Loucy (cell line): ENCODE data around the gene CACNA1H.
"Not testable (repeated sequence)": the region's sequence is repeated elsewhere in the genome, so short reads cannot be mapped to it uniquely, and the experiment has no call there.

Source experiments
- H2AFZ ChIP-seq: fragments of 200-600 bp; sonication (generic); 2 replicates; pipeline ENCODE4 v1.6.0; 2016; ENCODE audit warnings: antibody characterized with exemption, mild to moderate bottlenecking, low read length, moderate library complexity
- H3F3A ChIP-seq: fragments of 200-600 bp; 2 replicates; pipeline ENCODE4 v1.6.0; 2016; ENCODE audit warnings: antibody characterized with exemption, low read depth, mild to moderate bottlenecking
- H3K27me3 ChIP-seq: fragments of 200-600 bp; sonication (generic); 2 replicates; pipeline ENCODE4 v1.6.1; 2014; ENCODE audit warnings: low read length, mild to moderate bottlenecking; ENCODE audit not compliant: insufficient read depth, poor library complexity, severe bottlenecking
- H3K36me3 ChIP-seq: fragments of 200-600 bp; sonication (generic); 2 replicates; pipeline ENCODE4 v1.6.1; 2016; ENCODE audit warnings: low read length; ENCODE audit not compliant: insufficient read depth
- H3K4me1 ChIP-seq: fragments of 200-600 bp; sonication (generic); 2 replicates; pipeline ENCODE4 v1.5.1; 2014; ENCODE audit warnings: low read length, mild to moderate bottlenecking; ENCODE audit not compliant: insufficient read depth, poor library complexity, severe bottlenecking
- H3K4me2 ChIP-seq: fragments of 200-600 bp; sonication (generic); 2 replicates; pipeline ENCODE4 v1.6.0; 2014; ENCODE audit warnings: antibody characterized with exemption, low read length, low read depth, mild to moderate bottlenecking; ENCODE audit not compliant: poor library complexity, severe bottlenecking
- H3K4me3 ChIP-seq: fragments of 200-600 bp; sonication (generic); 2 replicates; pipeline ENCODE4 v1.5.1; 2014; ENCODE audit warnings: low read length, mild to moderate bottlenecking, mixed read lengths; ENCODE audit not compliant: poor library complexity, severe bottlenecking
- H3K79me2 ChIP-seq: fragments of 200-600 bp; sonication (generic); 2 replicates; pipeline ENCODE4 v1.6.1; 2014; ENCODE audit warnings: low read length; ENCODE audit not compliant: insufficient read depth
- H3K9ac ChIP-seq: fragments of 200-600 bp; sonication (generic); 2 replicates; pipeline ENCODE4 v1.6.0; 2014; ENCODE audit warnings: mild to moderate bottlenecking, low read depth, low read length, moderate library complexity; ENCODE audit not compliant: poor library complexity, severe bottlenecking
- H3K9me2 ChIP-seq: fragments of 200-600 bp; sonication (generic); replicated peaks from 2 replicates; pipeline ENCODE4 v1.6.1; 2016; ENCODE audit warnings: low read depth, low read length, mixed read lengths
- H3K9me3 ChIP-seq: fragments of 200-600 bp; sonication (generic); 2 replicates; pipeline ENCODE4 v1.6.1; 2014; ENCODE audit warnings: mild to moderate bottlenecking, antibody characterized with exemption, low read length, low read depth; ENCODE audit not compliant: insufficient read depth
- H4K20me1 ChIP-seq: fragments of 200-600 bp; sonication (generic); 2 replicates; pipeline ENCODE4 v1.6.0; 2014; ENCODE audit warnings: antibody characterized with exemption, low read length, mild to moderate bottlenecking; ENCODE audit not compliant: insufficient read depth, poor library complexity, severe bottlenecking
- CTCF ChIP-seq: fragments of 200-600 bp; sonication (generic); conservative IDR thresholded peaks from 2 replicates; pipeline ENCODE4 v1.5.1; 2014; ENCODE audit warnings: mild to moderate bottlenecking, antibody characterized with exemption, low read length
- EZH2phosphoT487 ChIP-seq: fragments of 200-600 bp; IDR thresholded peaks from 2 replicates; pipeline ENCODE4 v1.6.1; 2018; ENCODE audit warnings: antibody characterized with exemption, mild to moderate bottlenecking, moderate library complexity, borderline replicate concordance

CACNA1H gene

GRCh38 chr16:1188432-1189189 lies 35.7 kb downstream of the CACNA1H start:
- Histone ChIP-seq H3K4me1 (no peaks in the 10 kb centered on the region), H3K27me3 (no peaks in the 10 kb centered on the region), H2AFZ (no peak overlapping the region), H4K20me1 (no peaks in the 10 kb centered on the region), H3K79me2 (no peaks in the 10 kb centered on the region), H3K9ac (no peak overlapping the region), H3K4me2 (no peak overlapping the region), H3K4me3 (no peak overlapping the region), H3K36me3 (no peaks in the 10 kb centered on the region), H3F3A (no peaks in the 10 kb centered on the region), H3K9me3 (no peaks in the 10 kb centered on the region; the same call in 1 of the 2 replicates), H3K9me2 (no peaks in the 10 kb centered on the region)
- TF ChIP-seq CTCF: no peak
- TF ChIP-seq EZH2phosphoT487: no peak

GRCh38 chr16:1189455-1189854 lies 36.5 kb downstream of the CACNA1H start:
- no peaks in the 10 kb centered on the region for H3K9me2 ChIP-seq
- no peak overlapping the region for H3K9ac ChIP-seq
- H3F3A ChIP-seq: no peaks in the 10 kb centered on the region
- H3K79me2 ChIP-seq: no peaks in the 10 kb centered on the region
- H3K4me3 ChIP-seq: no peak overlapping the region
- no peak overlapping the region for H3K4me2 ChIP-seq
- H2AFZ ChIP-seq: no peak overlapping the region
- no peak for TF ChIP-seq CTCF
- TF ChIP-seq EZH2phosphoT487: no peak
- H3K27me3 ChIP-seq: no peaks in the 10 kb centered on the region
- no peaks in the 10 kb centered on the region for H3K4me1 ChIP-seq
- H3K36me3 ChIP-seq: no peaks in the 10 kb centered on the region
- no peaks in the 10 kb centered on the region for H3K9me3 ChIP-seq
- no peaks in the 10 kb centered on the region for H4K20me1 ChIP-seq

- H4K20me1 ChIP-seq, H3K9ac ChIP-seq, H3K4me1 ChIP-seq, H3K4me3 ChIP-seq, H3K9me2 ChIP-seq, H3K9me3 ChIP-seq, H3K4me2 ChIP-seq, H2AFZ ChIP-seq, H3F3A ChIP-seq, H3K79me2 ChIP-seq, H3K36me3 ChIP-seq, H3K27me3 ChIP-seq: not testable (repeated sequence)
Measured at GRCh38 chr16:1190789-1191188, 37.9 kb downstream of the CACNA1H start.
